GM12874 (cell line): Measurements from ENCODE around the gene DPP8.

Experiments used
- TF ChIP-seq, protein P1 (sequence below): IDR thresholded peaks from 2 replicates; pipeline ENCODE4 v1.5.1; 2011; ENCODE audit warnings: low read depth, mild to moderate bottlenecking, control low read depth, low read length, moderate library complexity; ENCODE audit not compliant: insufficient read depth

The DPP8 gene

DNA sequence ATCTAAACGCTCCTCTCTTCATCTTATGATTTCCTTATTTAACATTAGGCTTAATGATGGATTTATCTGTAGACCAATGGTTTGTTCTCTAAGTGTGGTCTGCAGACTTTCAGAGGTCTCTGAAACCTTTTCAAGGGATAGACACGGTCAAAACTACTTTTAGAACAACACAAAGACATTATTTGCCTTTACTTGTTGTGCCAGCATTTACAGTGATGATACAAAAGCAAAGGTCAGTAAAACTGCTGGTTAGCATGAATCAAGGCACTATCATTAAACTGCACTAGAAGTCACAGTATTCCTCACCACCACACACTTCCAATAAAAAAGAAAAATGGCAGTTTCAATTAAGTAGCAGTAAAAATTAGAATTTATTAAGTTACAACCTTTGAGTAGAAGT lies 70.3 kb downstream of the DPP8 start:
- TF ChIP-seq, protein P1, sequence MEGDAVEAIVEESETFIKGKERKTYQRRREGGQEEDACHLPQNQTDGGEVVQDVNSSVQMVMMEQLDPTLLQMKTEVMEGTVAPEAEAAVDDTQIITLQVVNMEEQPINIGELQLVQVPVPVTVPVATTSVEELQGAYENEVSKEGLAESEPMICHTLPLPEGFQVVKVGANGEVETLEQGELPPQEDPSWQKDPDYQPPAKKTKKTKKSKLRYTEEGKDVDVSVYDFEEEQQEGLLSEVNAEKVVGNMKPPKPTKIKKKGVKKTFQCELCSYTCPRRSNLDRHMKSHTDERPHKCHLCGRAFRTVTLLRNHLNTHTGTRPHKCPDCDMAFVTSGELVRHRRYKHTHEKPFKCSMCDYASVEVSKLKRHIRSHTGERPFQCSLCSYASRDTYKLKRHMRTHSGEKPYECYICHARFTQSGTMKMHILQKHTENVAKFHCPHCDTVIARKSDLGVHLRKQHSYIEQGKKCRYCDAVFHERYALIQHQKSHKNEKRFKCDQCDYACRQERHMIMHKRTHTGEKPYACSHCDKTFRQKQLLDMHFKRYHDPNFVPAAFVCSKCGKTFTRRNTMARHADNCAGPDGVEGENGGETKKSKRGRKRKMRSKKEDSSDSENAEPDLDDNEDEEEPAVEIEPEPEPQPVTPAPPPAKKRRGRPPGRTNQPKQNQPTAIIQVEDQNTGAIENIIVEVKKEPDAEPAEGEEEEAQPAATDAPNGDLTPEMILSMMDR: no peak

DNA sequence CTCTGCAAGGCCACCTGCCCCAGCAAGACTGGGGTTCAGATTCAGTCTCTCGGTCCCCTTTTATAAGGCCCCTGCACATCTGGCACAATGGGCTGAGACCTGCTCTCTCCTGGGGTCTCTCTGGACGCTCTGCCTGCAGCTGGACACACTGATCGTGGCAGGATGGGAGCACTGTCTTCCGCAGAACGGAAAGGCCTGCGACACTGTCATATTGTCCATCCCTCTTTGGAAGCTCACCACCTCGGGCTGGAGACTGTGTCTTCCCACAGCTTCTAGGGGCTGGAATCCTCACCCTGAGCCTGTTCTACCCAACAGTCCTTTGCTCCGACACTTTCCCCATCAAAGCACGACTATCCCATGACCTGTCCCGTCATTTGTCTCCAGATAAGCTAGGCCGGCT lies 83.3 kb downstream of the DPP8 start:
- TF ChIP-seq, protein P1: no peak

DNA sequence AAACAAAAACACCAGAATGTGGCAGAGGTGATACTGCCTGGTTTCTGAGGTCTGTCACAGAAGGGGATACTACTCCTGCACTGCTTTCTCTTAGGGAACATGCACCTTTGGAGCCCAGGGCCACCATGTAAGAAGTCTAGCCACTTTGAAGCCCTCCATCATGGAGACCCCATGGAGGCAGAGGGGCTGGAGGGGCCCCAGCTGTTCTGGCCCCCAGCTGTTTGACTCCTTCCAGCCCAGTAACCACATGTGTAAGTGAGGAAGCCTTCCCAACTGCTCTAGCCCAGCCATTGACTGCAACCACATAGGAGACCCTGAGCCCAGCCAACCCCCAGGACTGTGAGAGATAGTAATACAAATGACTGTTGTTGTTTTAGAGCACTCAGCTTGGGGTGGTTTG lies 85.8 kb downstream of the DPP8 start:
- TF ChIP-seq, protein P1: no peak

DNA sequence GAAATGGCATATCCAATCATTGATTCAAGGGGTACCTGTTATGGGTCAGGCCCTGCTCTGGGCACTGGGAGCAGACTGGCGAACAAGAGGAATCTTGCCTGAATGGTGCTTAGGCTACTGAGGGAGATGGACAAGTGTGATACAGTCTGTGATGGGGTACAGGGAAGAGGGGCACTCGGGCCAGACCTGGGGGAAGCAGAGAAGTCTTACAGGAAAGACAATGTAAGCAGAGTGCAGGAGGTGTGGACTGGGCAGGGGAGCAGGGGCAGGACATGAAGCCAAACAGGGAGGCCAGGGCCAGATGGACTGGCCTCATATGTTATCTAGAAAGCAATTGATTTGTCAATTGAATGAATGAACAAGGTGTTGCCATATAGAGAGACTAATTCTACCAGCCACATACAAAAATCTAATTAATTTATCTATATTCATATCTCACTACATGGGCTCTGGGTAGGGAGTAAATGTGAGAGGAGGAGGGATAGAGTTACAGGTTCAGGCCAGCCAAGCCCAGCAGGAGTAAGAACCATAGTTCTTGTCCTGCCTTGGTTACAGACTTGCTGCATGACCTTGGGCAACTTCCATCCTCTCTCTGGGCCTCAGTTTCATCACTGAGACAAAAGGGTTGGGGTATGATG lies 91.2 kb downstream of the DPP8 start:
- TF ChIP-seq, protein P1: no peak

DNA sequence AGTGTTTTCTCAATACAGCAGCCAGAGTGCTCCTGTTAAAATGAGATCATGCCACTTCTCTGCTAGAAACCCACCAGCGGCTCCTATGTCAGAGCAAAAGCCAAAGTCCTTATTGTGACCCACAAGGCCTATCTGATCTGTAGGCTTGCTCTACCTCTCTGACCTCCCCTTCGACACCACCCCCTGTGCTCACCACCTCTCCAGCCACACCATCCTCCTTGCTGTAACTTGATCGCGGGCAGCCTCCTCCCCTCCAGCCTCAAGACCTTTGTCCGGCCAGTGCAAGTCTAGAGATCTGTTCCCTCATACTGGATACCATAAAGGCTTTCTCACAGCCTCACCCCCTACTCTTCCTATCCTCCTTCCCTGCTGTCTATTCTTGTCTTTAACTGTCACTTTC lies 92.8 kb downstream of the DPP8 start:
- TF ChIP-seq, protein P1: no peak

DNA sequence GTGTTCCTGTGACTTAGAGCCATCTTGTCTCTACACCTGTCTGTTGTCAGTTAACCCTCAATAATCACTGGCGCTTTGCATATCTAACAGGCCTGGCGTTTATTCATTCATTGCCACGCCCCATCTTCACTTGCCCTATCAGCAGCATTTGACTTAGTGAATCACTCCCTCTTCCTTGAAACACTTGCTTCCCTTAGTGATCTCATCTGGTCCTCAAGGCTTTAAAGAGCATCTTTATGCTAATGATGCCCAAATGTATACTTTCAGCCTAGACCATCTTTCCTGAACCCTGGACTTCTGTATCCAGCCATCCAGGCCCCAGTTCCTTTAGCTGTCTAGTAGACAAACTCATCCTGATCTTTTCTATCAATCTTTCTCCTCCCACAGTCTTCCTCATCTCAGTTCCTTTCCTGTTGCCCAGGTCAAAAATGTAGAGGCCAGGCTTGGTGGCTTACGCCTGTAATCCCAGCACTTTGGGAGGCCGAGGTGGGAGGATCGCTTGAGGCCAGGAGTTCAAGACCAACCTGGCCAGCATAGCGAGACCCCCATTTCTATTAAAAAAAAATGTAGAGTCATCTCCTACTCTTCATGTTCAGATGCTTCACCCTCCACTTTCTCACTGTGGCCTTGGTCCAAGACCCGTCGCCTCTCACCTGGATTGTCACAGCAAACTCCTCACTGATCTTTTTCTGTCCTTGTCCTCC lies 93.4 kb downstream of the DPP8 start:
- TF ChIP-seq, protein P1: no peak

DNA sequence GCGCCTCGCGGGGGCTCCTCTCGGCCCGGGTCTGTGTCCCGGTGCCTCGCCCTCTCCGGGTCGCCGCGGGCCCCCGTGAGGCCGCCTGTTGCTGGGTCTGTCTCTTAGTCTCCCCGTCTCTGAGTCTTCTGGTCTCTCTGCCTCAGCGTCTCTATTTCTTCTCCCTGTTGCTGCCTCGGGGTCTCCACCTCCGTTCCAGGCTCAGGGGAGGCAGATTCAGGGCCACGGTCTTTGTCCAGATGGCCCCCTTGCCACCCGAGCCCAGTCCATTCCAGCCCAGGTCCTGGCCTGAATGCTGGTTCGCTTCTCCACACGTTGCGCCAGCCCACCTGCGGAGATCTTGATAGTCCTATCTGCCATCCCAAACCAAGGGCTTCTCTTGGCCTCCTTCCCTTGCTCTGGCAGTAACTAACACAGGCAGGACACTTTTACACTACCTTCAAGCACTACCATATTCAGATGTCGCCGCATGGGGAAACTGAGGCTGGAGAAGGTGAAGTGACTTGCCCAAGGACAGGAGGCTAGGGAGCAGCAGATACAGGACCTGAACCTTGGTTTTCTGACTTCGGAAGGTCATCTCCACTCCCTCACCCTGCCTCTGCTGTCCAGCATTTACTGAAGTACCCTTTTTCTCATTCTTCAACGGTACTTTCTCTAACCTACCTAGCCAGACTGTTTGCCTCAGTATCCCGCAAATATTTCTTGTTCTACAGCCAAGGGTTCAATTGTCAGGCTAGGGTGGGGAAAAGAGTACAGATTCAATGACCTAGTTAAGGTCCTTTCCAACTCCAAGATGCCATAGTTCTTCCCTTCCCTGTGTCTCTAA lies 94.1 kb downstream of the DPP8 start:
- TF ChIP-seq, protein P1: no peak
